Testis (tissue), 3 donors: ENCODE results near the gene OR4N5. TPM values are rescaled to one million over a fixed set of nuclear protein-coding genes. Genes with fewer than 3 reads are reported as not detected.

Experiments used
- DNase-seq: peaks from one replicate; pipeline ENCODE4 v3.0.0-alpha.2; 2019
- H3K27ac ChIP-seq, 2 donors: fragments of 200-600 bp; sonication (generic); one replicate each; pipeline ENCODE4 v1.5.1; 2019
- H3K27me3 ChIP-seq: fragments of 200-600 bp; sonication (generic); one replicate; pipeline ENCODE4 v1.5.1; 2019
- H3K36me3 ChIP-seq: fragments of 200-600 bp; sonication (generic); one replicate; pipeline ENCODE4 v1.5.1; 2017; ENCODE audit warnings: low read depth; ENCODE audit errors: missing control alignments
- H3K4me1 ChIP-seq: fragments of 200-600 bp; sonication (generic); one replicate; pipeline ENCODE4 v1.5.1; 2019
- H3K4me3 ChIP-seq, 2 donors: fragments of 200-600 bp; sonication (generic); one replicate each; pipeline ENCODE4 v1.5.1; 2017 to 2019
- H3K9me3 ChIP-seq: fragments of 200-600 bp; sonication (generic); one replicate; pipeline ENCODE4 v1.5.1; 2017
- POLR2A ChIP-seq: fragments of 450-650 bp; IDR thresholded peaks from one replicate; pipeline ENCODE4 v1.6.1; 2017; ENCODE audit warnings: antibody characterized with exemption, mild to moderate bottlenecking, moderate library complexity
- WGBS, 2 donors: methylation state at CpG; one replicate each; pipeline ENCODE4 v1.1.5; 2018; 5-methylcytosine and 5-hydroxymethylcytosine counted together
- intact Hi-C: fragments of 100-400 bp; cut with DNase I; formaldehyde crosslinking; loops from one replicate; pipeline ENCODE4 v1.15.1; 2023; ENCODE audit warnings: low total_unique reads
- polyA plus RNA-seq: library from polyadenylated mRNA; stranded (reverse); fragments of 350-450 nt; fragmentation: Illumina TruSeq; extraction: RNeasy Lipid Tissue Mini Kit (QIAGEN cat#74804); gene quantifications from one replicate; pipeline ENCODE4 v1.2.3, GENCODE V29; 2014; ENCODE audit warnings: low read depth, low replicate concordance; ENCODE audit not compliant: insufficient read depth
- small RNA-seq, 2 donors: library from RNA; depleted of rRNA; stranded (forward); fragments of <200 nt; gene quantifications; one replicate each; pipeline ENCODE3, GENCODE V24; 2016
- total RNA-seq, 2 donors: library from RNA; depleted of rRNA; stranded (reverse); fragments of >200 nt; gene quantifications; one replicate each; pipeline ENCODE4 v1.2.3, GENCODE V29; 2016
- TF ChIP-seq, protein P1 (sequence below), 3 experiments: fragments of 450-650 bp in 2 of 3; fragments of 200-600 bp in 1 of 3; sonication (generic) in 1 of 3; IDR thresholded peaks; one replicate each; pipeline ENCODE4 v1.5.1; 2016 to 2019; ENCODE audit warnings: antibody characterized with exemption in 3 of 3, mild to moderate bottlenecking in 2 of 3, moderate library complexity in 1 of 3

Gene OR4N5
- total and polyA plus RNA-seq, 3 donors from 2014 or later = not detected

GRCh38 chr14:20191396-20191795, 52.8 kb downstream of the OR4N5 start:
- no peaks in the 10 kb centered on the region for H3K36me3 ChIP-seq
- intact Hi-C loops = no loop called here
- no peak overlapping the region for H3K4me3 ChIP-seq
- no peak overlapping the region for H3K27ac ChIP-seq
- no peaks in the 10 kb centered on the region for H3K4me1 ChIP-seq
- WGBS, 2 donors = 77 to 83% methylated on average over 3 of the region's 3 CpGs
- DNase-seq = no peak
- no peaks in the 10 kb centered on the region for H3K27me3 ChIP-seq
- no peaks in the 10 kb centered on the region for H3K9me3 ChIP-seq
- no peak for TF ChIP-seq POLR2A
- TF ChIP-seq, protein P1, sequence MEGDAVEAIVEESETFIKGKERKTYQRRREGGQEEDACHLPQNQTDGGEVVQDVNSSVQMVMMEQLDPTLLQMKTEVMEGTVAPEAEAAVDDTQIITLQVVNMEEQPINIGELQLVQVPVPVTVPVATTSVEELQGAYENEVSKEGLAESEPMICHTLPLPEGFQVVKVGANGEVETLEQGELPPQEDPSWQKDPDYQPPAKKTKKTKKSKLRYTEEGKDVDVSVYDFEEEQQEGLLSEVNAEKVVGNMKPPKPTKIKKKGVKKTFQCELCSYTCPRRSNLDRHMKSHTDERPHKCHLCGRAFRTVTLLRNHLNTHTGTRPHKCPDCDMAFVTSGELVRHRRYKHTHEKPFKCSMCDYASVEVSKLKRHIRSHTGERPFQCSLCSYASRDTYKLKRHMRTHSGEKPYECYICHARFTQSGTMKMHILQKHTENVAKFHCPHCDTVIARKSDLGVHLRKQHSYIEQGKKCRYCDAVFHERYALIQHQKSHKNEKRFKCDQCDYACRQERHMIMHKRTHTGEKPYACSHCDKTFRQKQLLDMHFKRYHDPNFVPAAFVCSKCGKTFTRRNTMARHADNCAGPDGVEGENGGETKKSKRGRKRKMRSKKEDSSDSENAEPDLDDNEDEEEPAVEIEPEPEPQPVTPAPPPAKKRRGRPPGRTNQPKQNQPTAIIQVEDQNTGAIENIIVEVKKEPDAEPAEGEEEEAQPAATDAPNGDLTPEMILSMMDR (IDR thresholded peaks at IDR 0.05) = no peak

DNA sequence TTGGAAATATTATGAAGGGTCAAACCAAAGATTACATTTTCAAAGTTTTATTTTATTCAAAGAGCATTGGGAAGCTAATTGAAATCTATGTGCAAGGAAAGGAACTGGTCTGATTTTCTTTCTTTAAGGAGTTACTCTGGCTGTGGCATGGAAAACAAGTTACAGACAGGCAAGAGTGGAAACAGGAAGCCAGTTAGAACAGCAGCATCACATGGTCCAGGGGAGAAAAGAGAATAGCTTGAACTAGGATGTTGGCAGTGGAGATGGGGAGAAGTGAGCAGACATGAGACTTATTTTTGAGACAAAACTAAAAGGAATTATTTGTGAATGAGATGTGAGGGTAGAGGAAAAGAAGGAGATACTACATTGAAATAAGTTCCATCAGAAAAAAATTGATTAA, 55.5 kb downstream of the OR4N5 start:
- no peaks in the 10 kb centered on the region for H3K36me3 ChIP-seq
- H3K4me1 ChIP-seq = no peaks in the 10 kb centered on the region
- H3K27ac ChIP-seq = no peak overlapping the region
- no peak overlapping the region for H3K4me3 ChIP-seq
- intact Hi-C loops = no loop called here
- no peaks in the 10 kb centered on the region for H3K27me3 ChIP-seq
- H3K9me3 ChIP-seq = no peaks in the 10 kb centered on the region
- no peak for TF ChIP-seq POLR2A
- TF ChIP-seq, protein P1 (IDR thresholded peaks at IDR 0.05) = no peak
- DNase-seq = no peak

Small RNA genes within 50 kb of the gene (small RNA-seq; reads per million reads assigned to genes)
- gene GTF2IP22 (0 reads per million in 2 donors), gene RNA5SP380 (0 reads per million in 2 donors)

Other genes starting within 250 kb of the OR4N5 start
- not detected for gene OR4K5, start 218.2 kb upstream of the OR4N5 start, total RNA-seq
- gene OR4K5, start 218.2 kb upstream of the OR4N5 start, polyA plus RNA-seq = not detected
- gene OR4K1, start 207.9 kb upstream of the OR4N5 start, total RNA-seq = not detected
- gene OR4K1, start 207.9 kb upstream of the OR4N5 start, polyA plus RNA-seq = not detected
- under 1 TPM in 1 of 2 donors, not detected in 1; 0.25 TPM for gene OR4K15, start 163.2 kb upstream of the OR4N5 start, total RNA-seq
- gene OR4K15, start 163.2 kb upstream of the OR4N5 start, polyA plus RNA-seq = not detected
- not detected for gene OR4Q2, start 136.7 kb upstream of the OR4N5 start, total RNA-seq
- not detected for gene OR4Q2, start 136.7 kb upstream of the OR4N5 start, polyA plus RNA-seq
- under 1 TPM; 0.31 to 0.87 TPM for gene OR4K14, start 119.5 kb upstream of the OR4N5 start, total RNA-seq
- gene OR4K14, start 119.5 kb upstream of the OR4N5 start, polyA plus RNA-seq = not detected
- gene OR4K13, start 102.8 kb upstream of the OR4N5 start, total RNA-seq = under 1 TPM; 0.06 to 0.24 TPM
- gene OR4K13, start 102.8 kb upstream of the OR4N5 start, polyA plus RNA-seq = not detected
- not detected for gene OR4L1, start 78.8 kb upstream of the OR4N5 start, total RNA-seq
- not detected for gene OR4L1, start 78.8 kb upstream of the OR4N5 start, polyA plus RNA-seq
- under 1 TPM; 0.06 to 0.08 TPM for gene OR4K17, start 28.1 kb upstream of the OR4N5 start, total RNA-seq
- gene OR4K17, start 28.1 kb upstream of the OR4N5 start, polyA plus RNA-seq = not detected
- not detected for gene OR11G2, start 52.1 kb downstream of the OR4N5 start, total RNA-seq
- gene OR11G2, start 52.1 kb downstream of the OR4N5 start, polyA plus RNA-seq = not detected
- gene OR11H6, start 84.9 kb downstream of the OR4N5 start, total RNA-seq = not detected
- not detected for gene OR11H6, start 84.9 kb downstream of the OR4N5 start, polyA plus RNA-seq
- not detected for gene OR11H7, start 90.2 kb downstream of the OR4N5 start, total RNA-seq
- not detected for gene OR11H7, start 90.2 kb downstream of the OR4N5 start, polyA plus RNA-seq
- under 1 TPM in 1 of 2 donors, not detected in 1; 0.19 TPM for gene OR11H4, start 100.5 kb downstream of the OR4N5 start, total RNA-seq
- not detected for gene OR11H4, start 100.5 kb downstream of the OR4N5 start, polyA plus RNA-seq
- gene TTC5, start 167.1 kb downstream of the OR4N5 start, total RNA-seq = 10 to 100 TPM; 20.4 to 23.6 TPM
- gene TTC5, start 167.1 kb downstream of the OR4N5 start, polyA plus RNA-seq = 36.6 TPM
- gene CCNB1IP1, start 194.5 kb downstream of the OR4N5 start, total RNA-seq = 10 to 100 TPM; 38.7 to 46.7 TPM
- gene CCNB1IP1, start 194.5 kb downstream of the OR4N5 start, polyA plus RNA-seq = 46.0 TPM
- gene PARP2, start 204.8 kb downstream of the OR4N5 start, total RNA-seq = 10 to 100 TPM; 38.1 to 50.7 TPM
- 40.0 TPM for gene PARP2, start 204.8 kb downstream of the OR4N5 start, polyA plus RNA-seq